ENCODE data around the gene TREH. TPM values are rescaled to one million over a fixed set of nuclear protein-coding genes. Genes with fewer than 3 reads are reported as not detected.

Gene TREH
- polyA plus RNA-seq, 3 donors = not detected

DNA sequence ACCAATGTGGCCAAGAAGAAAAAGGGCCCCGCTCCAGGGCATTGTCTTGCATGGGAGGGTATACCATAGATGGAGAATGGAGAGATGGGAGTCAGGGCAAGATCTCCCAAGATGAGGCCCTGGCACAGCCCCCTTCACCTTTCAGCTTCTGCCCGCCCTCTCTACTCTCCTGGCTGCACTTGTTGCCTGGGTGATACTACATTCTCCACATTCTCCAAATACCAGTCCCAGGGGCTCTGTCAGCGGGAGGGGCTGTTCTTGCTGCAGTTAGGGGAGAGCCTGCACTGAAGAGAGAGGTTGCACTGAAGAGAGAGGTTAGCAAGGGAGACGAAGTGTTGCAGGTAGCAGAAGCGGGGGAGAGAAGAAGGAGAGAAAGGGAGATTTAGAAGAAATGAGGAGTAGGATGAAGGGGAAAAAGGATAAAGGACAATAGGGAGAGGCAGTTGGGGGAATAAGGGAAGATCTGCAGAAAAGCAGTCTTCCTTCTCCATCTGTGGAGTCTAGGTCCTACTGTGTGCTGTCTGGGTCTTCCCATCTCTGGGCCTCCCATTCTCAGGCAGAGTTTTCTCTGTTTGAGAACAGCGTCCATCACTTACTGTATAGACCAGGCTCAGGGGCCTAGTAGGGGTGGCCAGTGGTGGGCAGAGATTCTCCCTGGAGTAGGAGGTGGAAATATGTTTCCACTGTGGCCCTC lies 64.0 kb downstream of the TREH start:
- H3K4me1 ChIP-seq (ENCODE audit: control insufficient read depth in 1 of 2, insufficient read depth in 2 of 2, low read length in 2 of 2) = peaks cover 11 to 12% of the 10 kb centered on the region in 2 donors
- DNase-seq = no peak
- H3K4me2 ChIP-seq (replicated peaks; ENCODE audit: extremely low read depth, low read length, poor library complexity, severe bottlenecking) = no peak overlapping the region
- Mint-ChIP-seq H3K4me3 (no peak overlapping the region), H3K27me3 (ENCODE audit: low read depth in 3 of 3) (peaks cover 38 to 50% (median 40%) of the 10 kb centered on the region in 3 donors), H3K4me1 (peaks cover 25% of the 10 kb centered on the region), H3K36me3 (no peaks in the 10 kb centered on the region), H3K27ac (no peak overlapping the region), H3K9me3 (peaks cover 0 to 5% (median 2%) of the 10 kb centered on the region in 7 donors)
- no peak overlapping the region for H3K4me3 ChIP-seq (replicated peaks in 1 of 3; ENCODE audit: low read depth in 2 of 3, low read length in 3 of 3)
- intact Hi-C loops (cut with micrococcal nuclease) = no loop called here
- H3K9ac ChIP-seq (ENCODE audit: insufficient read depth, low read length, poor library complexity, severe bottlenecking) = no peak overlapping the region
- H3K9me3 ChIP-seq (replicated peaks in 1 of 2; ENCODE audit: control insufficient read depth in 1 of 2, insufficient read depth in 1 of 2, low read length in 2 of 2) = no peaks in the 10 kb centered on the region
- H2AFZ ChIP-seq (ENCODE audit: insufficient read depth, low read depth, low read length, poor library complexity, severe bottlenecking) = no peak overlapping the region
- no peaks in the 10 kb centered on the region for H3K36me3 ChIP-seq (replicated peaks in 1 of 2; ENCODE audit: control insufficient read depth in 1 of 2, insufficient read depth in 2 of 2, low read length in 2 of 2)
- WGBS (ENCODE audit: insufficient coverage) = 50% methylated on average over 2 of the region's 6 CpGs
- H4K20me1 ChIP-seq (ENCODE audit: insufficient read depth, low read length) = no peaks in the 10 kb centered on the region
- H3K27me3 ChIP-seq (ENCODE audit: control insufficient read depth in 2 of 2, insufficient read depth in 2 of 2, low read length in 2 of 2) = peaks cover 22 to 35% of the 10 kb centered on the region in 2 donors
- no peaks in the 10 kb centered on the region for H3K79me2 ChIP-seq (ENCODE audit: insufficient read depth, low read length)
- TF ChIP-seq, protein P1, sequence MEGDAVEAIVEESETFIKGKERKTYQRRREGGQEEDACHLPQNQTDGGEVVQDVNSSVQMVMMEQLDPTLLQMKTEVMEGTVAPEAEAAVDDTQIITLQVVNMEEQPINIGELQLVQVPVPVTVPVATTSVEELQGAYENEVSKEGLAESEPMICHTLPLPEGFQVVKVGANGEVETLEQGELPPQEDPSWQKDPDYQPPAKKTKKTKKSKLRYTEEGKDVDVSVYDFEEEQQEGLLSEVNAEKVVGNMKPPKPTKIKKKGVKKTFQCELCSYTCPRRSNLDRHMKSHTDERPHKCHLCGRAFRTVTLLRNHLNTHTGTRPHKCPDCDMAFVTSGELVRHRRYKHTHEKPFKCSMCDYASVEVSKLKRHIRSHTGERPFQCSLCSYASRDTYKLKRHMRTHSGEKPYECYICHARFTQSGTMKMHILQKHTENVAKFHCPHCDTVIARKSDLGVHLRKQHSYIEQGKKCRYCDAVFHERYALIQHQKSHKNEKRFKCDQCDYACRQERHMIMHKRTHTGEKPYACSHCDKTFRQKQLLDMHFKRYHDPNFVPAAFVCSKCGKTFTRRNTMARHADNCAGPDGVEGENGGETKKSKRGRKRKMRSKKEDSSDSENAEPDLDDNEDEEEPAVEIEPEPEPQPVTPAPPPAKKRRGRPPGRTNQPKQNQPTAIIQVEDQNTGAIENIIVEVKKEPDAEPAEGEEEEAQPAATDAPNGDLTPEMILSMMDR (IDR thresholded peaks at IDR 0.05) = no peak
- H3K27ac ChIP-seq (ENCODE audit: low read depth in 1 of 2, low read length in 2 of 2) = no peak overlapping the region

DNA sequence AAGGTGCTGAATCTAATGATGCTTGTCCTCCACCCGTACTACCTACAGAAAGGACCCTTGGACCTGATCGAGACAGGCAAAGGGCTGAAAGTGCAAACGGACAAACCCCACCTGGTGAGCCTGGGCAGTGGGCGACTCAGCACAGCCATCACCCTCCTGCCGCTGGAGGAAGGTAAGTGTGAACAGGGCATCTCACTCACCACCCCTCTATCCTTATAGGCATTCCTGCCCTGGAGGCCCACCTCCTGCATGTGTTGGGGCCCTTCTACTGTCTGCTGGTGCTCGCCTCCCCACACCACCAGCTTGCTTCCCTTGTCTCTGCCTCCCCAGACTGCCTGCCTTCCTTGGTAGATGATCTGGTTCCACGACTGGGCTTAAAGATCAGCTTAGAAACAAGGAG lies 64.9 kb downstream of the TREH start:
- no peaks in the 10 kb centered on the region for H3K79me2 ChIP-seq (ENCODE audit: insufficient read depth, low read length)
- peaks cover 0 to 9% (median 4%) of the 10 kb centered on the region in 7 donors for H3K9me3 Mint-ChIP-seq

More for the DNA sequence above, 64.9 kb downstream of the TREH start:
- intact Hi-C loops (cut with micrococcal nuclease) = no loop called here
- no peak overlapping the region for H3K4me3 ChIP-seq (replicated peaks in 1 of 3; ENCODE audit: low read depth in 2 of 3, low read length in 3 of 3)
- no peak overlapping the region for H3K9ac ChIP-seq (ENCODE audit: insufficient read depth, low read length, poor library complexity, severe bottlenecking)
- Mint-ChIP-seq H3K27ac (no peak overlapping the region), H3K4me1 (peaks cover 25% of the 10 kb centered on the region), H3K4me3 (no peak overlapping the region), H3K36me3 (peaks cover 0 to 4% of the 10 kb centered on the region in 2 donors), H3K27me3 (ENCODE audit: low read depth in 3 of 3) (peaks cover 41 to 53% (median 44%) of the 10 kb centered on the region in 3 donors)
- no peak overlapping the region for H3K4me2 ChIP-seq (replicated peaks; ENCODE audit: extremely low read depth, low read length, poor library complexity, severe bottlenecking)
- H3K27ac ChIP-seq (ENCODE audit: low read depth in 1 of 2, low read length in 2 of 2) = no peak overlapping the region
- H3K4me1 ChIP-seq (ENCODE audit: control insufficient read depth in 1 of 2, insufficient read depth in 2 of 2, low read length in 2 of 2) = peaks cover 20 to 21% of the 10 kb centered on the region in 2 donors
- no peak for DNase-seq
- H3K36me3 ChIP-seq (replicated peaks in 1 of 2; ENCODE audit: control insufficient read depth in 1 of 2, insufficient read depth in 2 of 2, low read length in 2 of 2) = no peaks in the 10 kb centered on the region
- peaks cover 31 to 44% of the 10 kb centered on the region in 2 donors for H3K27me3 ChIP-seq (ENCODE audit: control insufficient read depth in 2 of 2, insufficient read depth in 2 of 2, low read length in 2 of 2)
- TF ChIP-seq, protein P1 (IDR thresholded peaks at IDR 0.05) = no peak
- H3K9me3 ChIP-seq (replicated peaks in 1 of 2; ENCODE audit: control insufficient read depth in 1 of 2, insufficient read depth in 1 of 2, low read length in 2 of 2) = peaks cover 0 to 4% of the 10 kb centered on the region in 2 donors
- H2AFZ ChIP-seq (ENCODE audit: insufficient read depth, low read depth, low read length, poor library complexity, severe bottlenecking) = no peak overlapping the region
- no peaks in the 10 kb centered on the region for H4K20me1 ChIP-seq (ENCODE audit: insufficient read depth, low read length)
- no CpG with 5 or more reads among the region's 7 CpGs for WGBS (ENCODE audit: insufficient coverage)

Data from CD14-positive monocyte (primary cell).